GM12801 (cell line): ENCODE results near the gene P3H1.

ENCODE experiments used
- CTCF ChIP-seq: IDR thresholded peaks from one replicate; pipeline ENCODE4 v1.5.1; 2011; ENCODE audit warnings: control low read depth; ENCODE audit not compliant: insufficient read length; ENCODE audit errors: extremely low read depth

The P3H1 gene

GRCh38 chr1:42766741-42767509 lies at the start of gene P3H1, which contains the start of gene C1orf50:
Gene P3H1 (minus strand): TSS chr1:42767028. CDS start chr1:42766971, 57 bp downstream.
Gene C1orf50 (plus strand): TSS chr1:42767249. CDS start chr1:42767312, 63 bp downstream.
- no peak for TF ChIP-seq CTCF

GRCh38 chr1:42815941-42816584 lies 49.2 kb upstream of the P3H1 start:
- TF ChIP-seq CTCF, result no peak

GRCh38 chr1:42807056-42807668 lies 40.3 kb upstream of the P3H1 start:
- no peak for TF ChIP-seq CTCF

GRCh38 chr1:42806593-42806992 lies 39.8 kb upstream of the P3H1 start:
- no peak for TF ChIP-seq CTCF

- TF ChIP-seq CTCF, result no peak
Observed at GRCh38 chr1:42806171-42806570, 39.3 kb upstream of the P3H1 start.

- no peak for TF ChIP-seq CTCF
Observed at GRCh38 chr1:42801832-42802473, 35.1 kb upstream of the P3H1 start.

- TF ChIP-seq CTCF, result no peak
Observed at GRCh38 chr1:42797979-42798378, 31.2 kb upstream of the P3H1 start.
